ENCODE data around the gene LY6G6D.

DNA sequence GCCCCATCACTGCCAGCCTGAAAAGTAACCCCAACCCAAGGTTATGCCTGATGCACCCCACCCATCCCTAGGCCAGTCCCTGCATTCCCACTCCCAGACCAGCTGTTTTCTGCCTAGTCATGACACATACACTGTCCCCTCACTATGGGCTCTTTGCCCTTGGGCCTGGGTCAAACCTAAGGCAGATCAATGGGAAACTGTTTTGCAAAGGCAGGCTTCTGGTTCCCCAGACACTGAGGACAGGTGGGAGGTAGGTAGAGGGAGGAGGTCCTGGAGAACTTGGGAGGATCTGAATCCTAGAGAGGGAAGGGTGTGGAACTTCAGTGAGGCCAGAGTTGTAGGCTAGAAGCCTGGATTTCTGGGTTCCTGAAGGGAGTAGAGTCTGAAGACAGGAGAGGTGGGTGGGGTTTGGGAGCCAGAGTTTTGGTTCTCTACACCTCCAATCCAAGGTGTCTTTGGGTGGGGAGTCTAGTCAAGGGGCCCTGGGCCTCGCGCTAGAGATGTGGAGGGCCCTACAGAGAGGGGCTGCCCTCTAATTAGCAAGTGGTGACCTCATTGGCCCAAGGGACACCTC lies 19.2 kb downstream of the LY6G6D start:
- TF ChIP-seq POLR2AphosphoS5 (IDR thresholded peaks at IDR 0.05; ENCODE audit: low read depth, low read length) (no peak), TAF1 (IDR thresholded peaks at IDR 0.05; ENCODE audit: low read depth, low read length) (no peak), POLR2A (IDR thresholded peaks at IDR 0.05; ENCODE audit: low read depth, low read length) (no peak), SPI1 (IDR thresholded peaks at IDR 0.05; ENCODE audit: low read depth, low read length) (no peak)
